Measurements from ENCODE around the gene P2RY2. TPM values are rescaled to one million over a fixed set of nuclear protein-coding genes. Genes with fewer than 3 reads are reported as not detected.
A peak's percentile ranks its signal among the peaks of the same experiment; 100 is the strongest.

Gene P2RY2
- polyA plus RNA-seq, 3 donors, result 2.8 to 24.1 (median 12.7) TPM

- Histone ChIP-seq H3K27me3 (ENCODE audit: control insufficient read depth in 2 of 2, insufficient read depth in 2 of 2, low read length in 2 of 2) (no peaks in the 10 kb centered on the region), H3K4me3 (replicated peaks in 1 of 3; ENCODE audit: low read depth in 2 of 3, low read length in 3 of 3) (no peak overlapping the region), H3K27ac (ENCODE audit: low read depth in 1 of 2, low read length in 2 of 2) (no peak overlapping the region), H2AFZ (ENCODE audit: insufficient read depth, low read depth, low read length, poor library complexity, severe bottlenecking) (no peak overlapping the region), H3K79me2 (ENCODE audit: insufficient read depth, low read length) (no peaks in the 10 kb centered on the region), H3K9me3 (replicated peaks in 1 of 2; ENCODE audit: control insufficient read depth in 1 of 2, insufficient read depth in 1 of 2, low read length in 2 of 2) (no peaks in the 10 kb centered on the region), H3K4me1 (ENCODE audit: control insufficient read depth in 1 of 2, insufficient read depth in 2 of 2, low read length in 2 of 2) (peaks cover 7 to 9% of the 10 kb centered on the region in 2 donors), H3K9ac (ENCODE audit: insufficient read depth, low read length, poor library complexity, severe bottlenecking) (no peak overlapping the region), H3K4me2 (replicated peaks; ENCODE audit: extremely low read depth, low read length, poor library complexity, severe bottlenecking) (no peak overlapping the region), H3K36me3 (replicated peaks in 1 of 2; ENCODE audit: control insufficient read depth in 1 of 2, insufficient read depth in 2 of 2, low read length in 2 of 2) (no peaks in the 10 kb centered on the region), H4K20me1 (ENCODE audit: insufficient read depth, low read length) (no peaks in the 10 kb centered on the region)
- H3K9me3 Mint-ChIP-seq, result peaks cover 0 to 3% (median 0%) of the 10 kb centered on the region in 7 donors
- H3K27me3 Mint-ChIP-seq (ENCODE audit: low read depth in 3 of 3), result peaks cover 0 to 4% (median 2%) of the 10 kb centered on the region in 3 donors
- no peak overlapping the region for H3K4me3 Mint-ChIP-seq
- no peak for TF ChIP-seq CTCF (IDR thresholded peaks at IDR 0.05)
- H3K27ac Mint-ChIP-seq, result no peak overlapping the region
- intact Hi-C loops (cut with micrococcal nuclease), result loop anchor here (10.0 kb wide), 2 partner anchors 460 to 490 kb away; no protein-coding TSS in a partner anchor
- H3K36me3 Mint-ChIP-seq, result no peaks in the 10 kb centered on the region
- DNase-seq, result no peak
- H3K4me1 Mint-ChIP-seq, result peaks cover 23% of the 10 kb centered on the region
- WGBS (ENCODE audit: insufficient coverage), result 94% methylated on average over 3 of the region's 3 CpGs
Observed at GRCh38 chr11:73174495-73174791, 43.6 kb upstream of the P2RY2 start.

GRCh38 chr11:73175551-73176144 is 42.4 kb upstream of the P2RY2 start:
- H2AFZ ChIP-seq (ENCODE audit: insufficient read depth, low read depth, low read length, poor library complexity, severe bottlenecking), result no peak overlapping the region
- intact Hi-C loops (cut with micrococcal nuclease), result loop anchor here (5.0 to 10.0 kb wide), 4 partner anchors 253 to 491 kb away; no protein-coding TSS in a partner anchor
- Mint-ChIP-seq H3K27ac (peak overlapping the region in 1 of 7 donors; percentile 62), H3K4me3 (no peak overlapping the region), H3K9me3 (peaks cover 0 to 3% (median 0%) of the 10 kb centered on the region in 7 donors), H3K27me3 (ENCODE audit: low read depth in 3 of 3) (peaks cover 0 to 4% (median 4%) of the 10 kb centered on the region in 3 donors), H3K4me1 (peaks cover 23% of the 10 kb centered on the region), H3K36me3 (no peaks in the 10 kb centered on the region)
- WGBS (ENCODE audit: insufficient coverage), result 77% methylated on average over 5 of the region's 5 CpGs
- DNase-seq, result no peak
- H3K27me3 ChIP-seq (ENCODE audit: control insufficient read depth in 2 of 2, insufficient read depth in 2 of 2, low read length in 2 of 2), result no peaks in the 10 kb centered on the region
- no peaks in the 10 kb centered on the region for H3K36me3 ChIP-seq (replicated peaks in 1 of 2; ENCODE audit: control insufficient read depth in 1 of 2, insufficient read depth in 2 of 2, low read length in 2 of 2)
- H3K4me1 ChIP-seq (ENCODE audit: control insufficient read depth in 1 of 2, insufficient read depth in 2 of 2, low read length in 2 of 2), result peaks cover 7 to 9% of the 10 kb centered on the region in 2 donors
- TF ChIP-seq CTCF (IDR thresholded peaks at IDR 0.05), result no peak
- no peak overlapping the region for H3K4me2 ChIP-seq (replicated peaks; ENCODE audit: extremely low read depth, low read length, poor library complexity, severe bottlenecking)
- no peaks in the 10 kb centered on the region for H3K79me2 ChIP-seq (ENCODE audit: insufficient read depth, low read length)
- no peaks in the 10 kb centered on the region for H3K9me3 ChIP-seq (replicated peaks in 1 of 2; ENCODE audit: control insufficient read depth in 1 of 2, insufficient read depth in 1 of 2, low read length in 2 of 2)
- no peak overlapping the region for H3K27ac ChIP-seq (ENCODE audit: low read depth in 1 of 2, low read length in 2 of 2)
- no peaks in the 10 kb centered on the region for H4K20me1 ChIP-seq (ENCODE audit: insufficient read depth, low read length)
- no peak overlapping the region for H3K9ac ChIP-seq (ENCODE audit: insufficient read depth, low read length, poor library complexity, severe bottlenecking)
- H3K4me3 ChIP-seq (replicated peaks in 1 of 3; ENCODE audit: low read depth in 2 of 3, low read length in 3 of 3), result no peak overlapping the region

Data from CD14-positive monocyte (primary cell).